T-cell (primary cell): ENCODE results near the gene SMOC1. TPM values are rescaled to one million over a fixed set of nuclear protein-coding genes. Genes with fewer than 3 reads are reported as not detected.

Experiments used
- ATAC-seq, 4 experiments: fragments of 200-7000 bp in 3 of 4; fragments of 150-1000 bp in 1 of 4; cut with Tn5 transposase; replicated peaks in 1 of 4; 1 replicate in 3 of 4; 2 replicates in 1 of 4; pipeline ENCODE4 v1.10.0; 2021; ENCODE audit warnings: moderate library complexity in 3 of 4, mild to moderate bottlenecking in 2 of 4, moderate number of reproducible peaks in 1 of 4
- CTCF ChIA-PET, 2 donors: fragments of 300-600 bp; sonication (Branson Sonifier 250); formaldehyde crosslinking; loops; one replicate each; lab custom pipeline; 2022; ENCODE audit warnings: antibody characterized with exemption in 2 of 2; lab: Charles Lee
- POLR2A ChIA-PET, 2 donors: fragments of 300-600 bp; sonication (Branson Sonifier 250); formaldehyde crosslinking; loops; one replicate each; lab custom pipeline; 2022; ENCODE audit warnings: antibody characterized with exemption in 2 of 2; lab: Charles Lee
- DNase-seq, 35 experiments: peaks; one replicate each; pipeline versions ENCODE4 v3.0.0 to v3.0.0-alpha.2; 2013 to 2023
- H3K27ac ChIP-seq: one replicate; pipeline ENCODE4 v1.5.1; 2013; ENCODE audit warnings: low read length
- H3K27me3 ChIP-seq, 2 experiments: replicated peaks in 1 of 2; 1 replicate in 1 of 2; 2 replicates in 1 of 2; pipeline versions ENCODE4 v1.6.1 to v1.7.0; 2013; ENCODE audit warnings: low read length in 1 of 2, mixed read lengths in 1 of 2; ENCODE audit not compliant: control insufficient read depth in 2 of 2, insufficient read depth in 2 of 2; ENCODE audit errors: extremely low read depth in 1 of 2
- H3K36me3 ChIP-seq, 2 donors: 1 replicate in 1 of 2; 2 replicates in 1 of 2; pipeline versions ENCODE4 v1.6.1 to v1.7.0; 2013; ENCODE audit warnings: low read length in 1 of 2; ENCODE audit not compliant: control insufficient read depth in 2 of 2, insufficient read depth in 1 of 2; ENCODE audit errors: extremely low read depth in 1 of 2
- H3K4me1 ChIP-seq, 2 experiments: 1 replicate in 1 of 2; 2 replicates in 1 of 2; pipeline versions ENCODE4 v1.6.1 to v1.7.0; 2013; ENCODE audit warnings: low read length in 2 of 2, mixed read lengths in 1 of 2; ENCODE audit not compliant: insufficient read depth in 2 of 2, control insufficient read depth in 1 of 2; ENCODE audit errors: extremely low read depth in 1 of 2
- H3K4me3 ChIP-seq, 2 donors: 1 replicate in 1 of 2; 2 replicates in 1 of 2; pipeline versions ENCODE4 v1.5.1 to v1.7.0; 2013; ENCODE audit warnings: mild to moderate bottlenecking in 2 of 2, low read length in 1 of 2, moderate library complexity in 1 of 2; ENCODE audit not compliant: control insufficient read depth in 1 of 2; ENCODE audit errors: extremely low read depth in 1 of 2
- H3K9me3 ChIP-seq: 2 replicates; pipeline ENCODE4 v1.7.0; 2013
- H3K27ac Mint-ChIP-seq, 2 donors: one replicate each; pipeline ENCODE4 v1.8.0; 2020 to 2021; ENCODE audit warnings: mild to moderate bottlenecking in 2 of 2, mixed read lengths in 2 of 2
- H3K27me3 Mint-ChIP-seq, 2 donors: one replicate each; pipeline ENCODE4 v1.8.0; 2021 to 2022; ENCODE audit warnings: mixed read lengths in 2 of 2
- H3K36me3 Mint-ChIP-seq: one replicate; pipeline ENCODE4 v1.8.0; 2021; ENCODE audit warnings: mixed read lengths
- H3K4me1 Mint-ChIP-seq, 3 donors: one replicate each; pipeline ENCODE4 v1.8.0; 2020 to 2022; ENCODE audit warnings: mixed read lengths in 3 of 3, mild to moderate bottlenecking in 1 of 3
- H3K4me3 Mint-ChIP-seq, 3 donors: one replicate each; pipeline ENCODE4 v1.8.0; 2020 to 2022; ENCODE audit warnings: mild to moderate bottlenecking in 3 of 3, mixed read lengths in 3 of 3, moderate library complexity in 3 of 3
- H3K9me3 Mint-ChIP-seq, 3 donors: one replicate each; pipeline ENCODE4 v1.8.0; 2020 to 2022; ENCODE audit warnings: mixed read lengths in 3 of 3
- WGBS: methylation state at CpG from one replicate; pipeline ENCODE4 v1.1.5; 2013; ENCODE audit warnings: missing lambda C conversion rate; ENCODE audit not compliant: insufficient coverage; 5-methylcytosine and 5-hydroxymethylcytosine counted together
- total RNA-seq, 35 experiments: library from RNA in 6 of 35; stranded (reverse) in 6 of 35; fragments of 120-200 nt in 1 of 35; gene quantifications; one replicate each; pipeline versions ENCODE4 v1.2.1 to v1.2.4 and lab custom pipeline; 2013 to 2026

Gene SMOC1
- total RNA-seq, 5 donors from 2014 or later (not counting 1 experiment from before 2014, with no cell fraction given): not detected

DNA sequence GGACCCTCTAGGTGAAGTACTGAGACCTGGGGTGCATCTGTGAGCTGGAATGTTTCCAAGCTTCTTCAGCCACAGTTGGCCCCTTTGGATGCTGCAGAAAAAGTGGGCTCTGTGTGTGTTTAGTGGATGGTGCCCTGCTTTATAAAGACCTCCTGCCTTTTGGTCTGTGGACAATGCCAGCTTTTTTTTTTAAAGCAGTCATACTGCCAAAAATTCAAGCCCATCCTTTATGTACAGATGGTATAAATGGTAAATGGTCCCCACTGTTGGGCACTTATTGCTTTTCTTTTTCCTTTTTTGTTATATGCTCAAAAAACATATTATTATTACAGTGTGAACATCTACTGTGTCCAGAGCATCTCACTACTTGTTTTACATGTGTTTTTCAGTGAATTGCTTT lies 81.1 kb downstream of the SMOC1 start:
- H3K4me1 Mint-ChIP-seq: no peaks in the 10 kb centered on the region
- no peak for ATAC-seq
- CTCF ChIA-PET: interaction anchor here in 1 of 2 donors (0.7 kb wide), 1 partner anchor 89 kb away, joined by 3 read pairs; no protein-coding TSS in a partner anchor

DNA sequence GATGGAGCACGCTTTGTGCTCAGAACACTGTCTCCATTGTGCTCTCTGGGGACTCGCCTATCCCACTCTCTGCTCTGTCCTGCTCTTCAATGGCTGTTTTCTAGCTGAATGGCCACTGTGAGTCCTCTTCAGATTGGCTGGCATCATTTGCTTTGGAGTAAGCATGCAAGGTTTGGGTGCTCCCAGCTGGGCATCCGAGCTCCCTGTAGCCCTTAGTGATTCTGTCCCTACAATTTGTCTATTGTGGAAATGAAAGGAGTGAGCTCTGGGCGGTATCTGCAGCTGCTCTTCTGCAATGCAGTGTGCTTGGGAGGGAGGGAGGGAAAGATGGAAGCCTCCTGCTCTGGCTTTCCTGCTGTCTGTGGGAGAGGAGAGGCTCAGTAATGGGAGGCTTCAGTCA lies 84.8 kb downstream of the SMOC1 start:
- H3K27me3 ChIP-seq: no peaks in the 10 kb centered on the region
- peaks cover 16 to 19% of the 10 kb centered on the region in 2 donors for H3K27me3 Mint-ChIP-seq
- ChIA-PET POLR2A (no interaction called here), CTCF (no interaction called here)
- H3K9me3 Mint-ChIP-seq: no peaks in the 10 kb centered on the region
- no peaks in the 10 kb centered on the region for H3K36me3 ChIP-seq
- ATAC-seq (no peak), DNase-seq (no peak)
- no peak overlapping the region for H3K27ac Mint-ChIP-seq
- no peak overlapping the region for H3K4me3 Mint-ChIP-seq
- H3K27ac ChIP-seq: no peak overlapping the region
- WGBS: 92% methylated on average over 2 of the region's 4 CpGs
- no peaks in the 10 kb centered on the region for H3K4me1 ChIP-seq
- H3K4me3 ChIP-seq: no peak overlapping the region
- no peaks in the 10 kb centered on the region for H3K4me1 Mint-ChIP-seq
- H3K36me3 Mint-ChIP-seq: no peaks in the 10 kb centered on the region
- H3K9me3 ChIP-seq: no peaks in the 10 kb centered on the region

More for the DNA sequence above, 81.1 kb downstream of the SMOC1 start:
- H3K9me3 ChIP-seq: no peaks in the 10 kb centered on the region
- Mint-ChIP-seq H3K27me3 (peaks cover 16 to 27% of the 10 kb centered on the region in 2 donors), H3K9me3 (no peaks in the 10 kb centered on the region), H3K27ac (no peak overlapping the region), H3K36me3 (no peaks in the 10 kb centered on the region), H3K4me3 (no peak overlapping the region)
- H3K36me3 ChIP-seq: no peaks in the 10 kb centered on the region
- H3K4me3 ChIP-seq: no peak overlapping the region
- no peak for DNase-seq
- H3K27ac ChIP-seq: no peak overlapping the region
- H3K27me3 ChIP-seq: peaks cover 0 to 4% of the 10 kb centered on the region in 2 experiments
- H3K4me1 ChIP-seq: no peaks in the 10 kb centered on the region
- POLR2A ChIA-PET: no interaction called here

DNA sequence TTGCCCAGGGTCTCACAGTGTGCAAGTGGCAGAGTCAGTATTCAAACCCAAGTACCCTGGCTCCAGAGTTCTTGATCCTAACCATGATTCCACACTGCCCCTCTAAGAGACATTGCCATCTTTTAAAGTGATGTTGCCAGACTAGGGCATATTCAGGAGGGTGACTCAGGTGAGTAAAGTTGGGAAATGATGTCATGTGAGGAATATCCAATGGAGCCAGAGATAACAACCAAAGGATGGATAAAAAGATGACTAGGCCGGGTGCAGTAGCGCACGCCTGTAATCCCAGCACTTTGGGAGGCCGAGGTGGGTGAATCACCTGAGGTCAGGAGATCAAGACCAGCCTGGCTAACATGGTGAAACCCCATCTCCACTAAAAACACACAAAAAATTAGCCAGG lies 85.6 kb downstream of the SMOC1 start:
- WGBS: 100% methylated on average over 2 of the region's 4 CpGs
- POLR2A ChIA-PET: no interaction called here

DNA sequence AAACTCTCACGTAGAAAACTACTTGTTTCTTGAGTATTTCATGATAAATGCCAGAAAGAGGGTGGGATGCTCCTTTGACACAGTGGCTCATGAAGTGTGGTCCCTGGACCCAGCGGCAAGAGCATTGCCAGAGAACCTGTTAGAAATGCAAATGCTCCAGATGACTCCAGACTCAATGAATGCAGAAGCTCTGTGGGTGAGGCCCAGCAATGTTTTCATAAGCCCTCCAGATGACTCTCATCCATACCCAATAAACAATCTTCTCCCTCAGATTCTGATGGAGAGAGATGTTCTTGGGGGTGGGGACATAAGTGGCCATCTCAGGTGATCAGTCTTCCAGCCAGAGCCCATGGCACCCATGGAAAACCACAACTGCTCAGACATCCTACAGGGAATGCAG lies 88.9 kb downstream of the SMOC1 start:
- Histone ChIP-seq H3K36me3 (no peaks in the 10 kb centered on the region), H3K27me3 (peaks cover 0 to 10% of the 10 kb centered on the region in 2 experiments), H3K4me1 (no peaks in the 10 kb centered on the region), H3K4me3 (no peak overlapping the region), H3K27ac (no peak overlapping the region), H3K9me3 (no peaks in the 10 kb centered on the region)
- no peak overlapping the region for H3K4me3 Mint-ChIP-seq
- no CpG with 5 or more reads among the region's 2 CpGs for WGBS
- no peaks in the 10 kb centered on the region for H3K4me1 Mint-ChIP-seq
- CTCF ChIA-PET: no interaction called here
- peaks cover 6 to 18% of the 10 kb centered on the region in 2 donors for H3K27me3 Mint-ChIP-seq
- no peak for DNase-seq
- no peak overlapping the region for H3K27ac Mint-ChIP-seq
- no peaks in the 10 kb centered on the region for H3K9me3 Mint-ChIP-seq
- POLR2A ChIA-PET: no interaction called here
- no peak for ATAC-seq
- H3K36me3 Mint-ChIP-seq: no peaks in the 10 kb centered on the region

More for the DNA sequence above, 85.6 kb downstream of the SMOC1 start:
- Histone ChIP-seq H3K9me3 (no peaks in the 10 kb centered on the region), H3K27ac (no peak overlapping the region), H3K4me3 (no peak overlapping the region), H3K27me3 (peaks cover 0 to under 1% of the 10 kb centered on the region in 2 experiments), H3K4me1 (no peaks in the 10 kb centered on the region), H3K36me3 (no peaks in the 10 kb centered on the region)
- CTCF ChIA-PET: no interaction called here
- ATAC-seq (no peak), DNase-seq (no peak)
- Mint-ChIP-seq H3K36me3 (no peaks in the 10 kb centered on the region), H3K9me3 (no peaks in the 10 kb centered on the region), H3K4me1 (no peaks in the 10 kb centered on the region), H3K4me3 (no peak overlapping the region), H3K27ac (no peak overlapping the region), H3K27me3 (peaks cover 16 to 17% of the 10 kb centered on the region in 2 donors)

DNA sequence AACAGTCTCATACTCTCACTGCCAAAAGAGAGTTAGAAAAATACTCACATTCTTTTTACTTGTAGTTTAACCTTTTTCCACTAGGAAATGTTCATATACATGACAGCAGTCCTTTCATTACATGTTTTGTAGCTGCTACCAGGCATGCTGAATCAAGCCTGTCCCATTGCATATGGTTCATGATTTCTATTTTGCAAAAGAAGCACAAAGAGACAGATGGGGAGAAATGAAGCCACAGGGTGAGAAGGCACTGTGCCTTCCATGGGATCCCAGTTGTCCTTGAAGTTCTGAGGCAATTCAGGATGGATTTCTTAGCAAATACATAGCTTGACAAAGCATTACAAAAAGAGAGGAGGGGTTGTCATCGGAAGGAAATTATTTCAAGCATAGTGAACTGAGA lies 89.5 kb downstream of the SMOC1 start:
- no peak for ATAC-seq
- Mint-ChIP-seq H3K36me3 (no peaks in the 10 kb centered on the region), H3K9me3 (no peaks in the 10 kb centered on the region), H3K4me1 (no peaks in the 10 kb centered on the region), H3K4me3 (no peak overlapping the region), H3K27ac (no peak overlapping the region), H3K27me3 (peaks cover 6 to 18% of the 10 kb centered on the region in 2 donors)
- Histone ChIP-seq H3K4me3 (no peak overlapping the region), H3K9me3 (no peaks in the 10 kb centered on the region), H3K36me3 (no peaks in the 10 kb centered on the region), H3K27me3 (peaks cover 0 to 10% of the 10 kb centered on the region in 2 experiments), H3K4me1 (no peaks in the 10 kb centered on the region), H3K27ac (no peak overlapping the region)
- no CpG with 5 or more reads among the region's 1 CpG for WGBS
- no peak for DNase-seq
- CTCF ChIA-PET: no interaction called here
- POLR2A ChIA-PET: no interaction called here

DNA sequence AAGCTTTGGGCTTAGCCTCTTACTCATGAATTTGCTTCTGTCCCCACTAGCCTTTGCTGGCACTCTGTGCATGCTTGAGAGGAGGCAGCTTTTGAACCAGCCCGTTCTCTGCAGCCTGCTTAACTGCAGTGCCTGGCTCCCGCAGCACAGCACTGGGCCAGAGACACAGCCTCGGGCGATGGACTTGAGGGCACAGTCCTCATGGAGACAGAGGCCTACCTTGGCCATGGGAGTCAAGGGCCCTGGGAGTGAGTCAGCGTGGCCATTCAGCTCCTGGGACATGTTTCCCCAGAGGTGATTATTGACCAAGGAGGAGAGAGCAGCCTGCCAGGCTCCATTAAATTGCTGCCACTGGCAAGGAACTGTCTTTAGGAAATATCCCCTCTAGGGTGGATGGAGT lies 93.5 kb downstream of the SMOC1 start:
- H3K9me3 Mint-ChIP-seq: no peaks in the 10 kb centered on the region
- no peak overlapping the region for H3K4me3 Mint-ChIP-seq
- DNase-seq (no peak), ATAC-seq (no peak)
- no peaks in the 10 kb centered on the region for H3K36me3 Mint-ChIP-seq
- no peaks in the 10 kb centered on the region for H3K4me1 ChIP-seq
- ChIA-PET CTCF (no interaction called here), POLR2A (no interaction called here)
- no peaks in the 10 kb centered on the region for H3K9me3 ChIP-seq
- H3K4me3 ChIP-seq: no peak overlapping the region
- WGBS: 80% methylated on average over 2 of the region's 5 CpGs
- peaks cover 0 to 10% of the 10 kb centered on the region in 2 experiments for H3K27me3 ChIP-seq
- H3K27ac Mint-ChIP-seq: no peak overlapping the region
- H3K27ac ChIP-seq: no peak overlapping the region
- H3K27me3 Mint-ChIP-seq: peaks cover 12 to 28% of the 10 kb centered on the region in 2 donors
- no peaks in the 10 kb centered on the region for H3K36me3 ChIP-seq
- H3K4me1 Mint-ChIP-seq: no peaks in the 10 kb centered on the region

DNA sequence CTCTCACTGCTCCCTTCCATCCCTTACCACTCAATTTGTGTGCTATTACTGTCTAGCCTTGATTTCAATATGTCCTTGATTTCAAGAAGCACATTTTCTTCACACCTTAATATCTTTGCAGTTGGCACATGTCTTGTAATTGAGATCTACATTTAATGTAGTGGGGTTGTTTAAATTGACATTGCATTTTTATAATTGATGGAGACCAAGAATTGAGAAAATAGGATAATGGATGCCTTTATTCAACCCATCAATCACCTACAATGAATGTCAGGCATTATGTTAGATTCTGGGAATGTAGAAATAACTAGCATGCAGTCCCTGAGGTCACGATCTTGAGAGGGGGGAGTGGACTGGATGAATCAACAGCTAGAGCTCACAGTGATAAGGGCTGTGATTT lies 94.6 kb downstream of the SMOC1 start:
- ATAC-seq: no peak

More for the DNA sequence above, 94.6 kb downstream of the SMOC1 start:
- Histone ChIP-seq H3K36me3 (no peaks in the 10 kb centered on the region), H3K9me3 (no peaks in the 10 kb centered on the region), H3K4me3 (no peak overlapping the region), H3K27ac (no peak overlapping the region), H3K4me1 (no peaks in the 10 kb centered on the region), H3K27me3 (peaks cover 0 to 12% of the 10 kb centered on the region in 2 experiments)
- DNase-seq: no peak
- no peak overlapping the region for H3K27ac Mint-ChIP-seq
- POLR2A ChIA-PET: no interaction called here
- H3K4me3 Mint-ChIP-seq: no peak overlapping the region
- no peaks in the 10 kb centered on the region for H3K4me1 Mint-ChIP-seq
- 50% methylated on average over 1 of the region's 1 CpG for WGBS
- no peaks in the 10 kb centered on the region for H3K9me3 Mint-ChIP-seq
- CTCF ChIA-PET: no interaction called here
- H3K36me3 Mint-ChIP-seq: no peaks in the 10 kb centered on the region
- peaks cover 13 to 25% of the 10 kb centered on the region in 2 donors for H3K27me3 Mint-ChIP-seq
